ENCODE data around the gene GDF15. TPM values are rescaled to one million over a fixed set of nuclear protein-coding genes. Genes with fewer than 3 reads are reported as not detected.

The GDF15 gene
- polyA plus RNA-seq, 2 donors = 0.24 to 2.8 TPM

- Histone ChIP-seq H3K4me3 (ENCODE audit: low read depth in 1 of 2, low read length in 2 of 2) (peak overlapping the region; percentile 14 to 18), H3K9me3 (ENCODE audit: control insufficient read depth in 2 of 2, insufficient read depth in 1 of 2, low read depth in 1 of 2, low read length in 1 of 2) (no peaks in the 10 kb centered on the region), H3K36me3 (ENCODE audit: control insufficient read depth in 2 of 2, insufficient read depth in 2 of 2, low read length in 1 of 2) (no peaks in the 10 kb centered on the region), H3K27ac (ENCODE audit: low read depth in 2 of 2, low read length in 1 of 2) (peak overlapping the region; percentile 80 to 88), H3K4me1 (ENCODE audit: control insufficient read depth in 2 of 2, insufficient read depth in 2 of 2, low read length in 1 of 2) (peaks cover 5 to 39% of the 10 kb centered on the region in 2 donors), H3K27me3 (ENCODE audit: control insufficient read depth in 1 of 2, insufficient read depth in 2 of 2, low read length in 2 of 2) (no peaks in the 10 kb centered on the region)
- 0 to 1% methylated on average over 33 to 53 of the region's 53 CpGs for WGBS, 2 donors
Measured at GRCh38 chr19:18417250-18418028, 31.5 kb downstream of the GDF15 start.

GRCh38 chr19:18418029-18418482 lies 32.1 kb downstream of the GDF15 start:
- Histone ChIP-seq H3K9me3 (ENCODE audit: control insufficient read depth in 2 of 2, insufficient read depth in 1 of 2, low read depth in 1 of 2, low read length in 1 of 2) (no peaks in the 10 kb centered on the region), H3K36me3 (ENCODE audit: control insufficient read depth in 2 of 2, insufficient read depth in 2 of 2, low read length in 1 of 2) (no peaks in the 10 kb centered on the region), H3K4me1 (ENCODE audit: control insufficient read depth in 2 of 2, insufficient read depth in 2 of 2, low read length in 1 of 2) (peaks cover 5 to 42% of the 10 kb centered on the region in 2 donors), H3K27me3 (ENCODE audit: control insufficient read depth in 1 of 2, insufficient read depth in 2 of 2, low read length in 2 of 2) (no peaks in the 10 kb centered on the region), H3K27ac (ENCODE audit: low read depth in 2 of 2, low read length in 1 of 2) (peak overlapping the region; percentile 80 to 88), H3K4me3 (ENCODE audit: low read depth in 1 of 2, low read length in 2 of 2) (no peak overlapping the region)
- WGBS, 2 donors = 8 to 9% methylated on average over 30 of the region's 30 CpGs

- no peaks in the 10 kb centered on the region for H3K27me3 ChIP-seq (ENCODE audit: control insufficient read depth in 1 of 2, insufficient read depth in 2 of 2, low read length in 2 of 2)
- WGBS, 2 donors = 12% methylated on average over 39 of the region's 39 CpGs
- no peaks in the 10 kb centered on the region for H3K9me3 ChIP-seq (ENCODE audit: control insufficient read depth in 2 of 2, insufficient read depth in 1 of 2, low read depth in 1 of 2, low read length in 1 of 2)
- H3K36me3 ChIP-seq (ENCODE audit: control insufficient read depth in 2 of 2, insufficient read depth in 2 of 2, low read length in 1 of 2) = no peaks in the 10 kb centered on the region
- H3K4me1 ChIP-seq (ENCODE audit: control insufficient read depth in 2 of 2, insufficient read depth in 2 of 2, low read length in 1 of 2) = peaks cover 5 to 44% of the 10 kb centered on the region in 2 donors
- peak overlapping the region; percentile 80 to 88 for H3K27ac ChIP-seq (ENCODE audit: low read depth in 2 of 2, low read length in 1 of 2)
- peak overlapping the region; percentile 57 to 68 for H3K4me3 ChIP-seq (ENCODE audit: low read depth in 1 of 2, low read length in 2 of 2)
Measured at GRCh38 chr19:18418483-18419194, 32.7 kb downstream of the GDF15 start.

- WGBS, 2 donors = 1% methylated on average over 52 to 80 of the region's 80 CpGs
- no peaks in the 10 kb centered on the region for H3K9me3 ChIP-seq (ENCODE audit: control insufficient read depth in 2 of 2, insufficient read depth in 1 of 2, low read depth in 1 of 2, low read length in 1 of 2)
- H3K36me3 ChIP-seq (ENCODE audit: control insufficient read depth in 2 of 2, insufficient read depth in 2 of 2, low read length in 1 of 2) = no peaks in the 10 kb centered on the region
- peak within 1 kb of the TSS; percentile 57 to 68 for H3K4me3 ChIP-seq (ENCODE audit: low read depth in 1 of 2, low read length in 2 of 2)
- peak within 1 kb of the TSS; percentile 80 to 88 for H3K27ac ChIP-seq (ENCODE audit: low read depth in 2 of 2, low read length in 1 of 2)
- H3K4me1 ChIP-seq (ENCODE audit: control insufficient read depth in 2 of 2, insufficient read depth in 2 of 2, low read length in 1 of 2) = peaks cover 5 to 46% of the 10 kb centered on the region in 2 donors
- no peaks in the 10 kb centered on the region for H3K27me3 ChIP-seq (ENCODE audit: control insufficient read depth in 1 of 2, insufficient read depth in 2 of 2, low read length in 2 of 2)
Measured at GRCh38 chr19:18419195-18419698, 33.3 kb downstream of the GDF15 start, which contains the start of gene SSBP4. Gene SSBP4 (plus strand): TSS chr19:18419398. CDS start chr19:18419649, 251 bp downstream.

GRCh38 chr19:18419699-18420460 lies 33.9 kb downstream of the GDF15 start:
- WGBS, 2 donors = 1% methylated on average over 61 to 97 of the region's 97 CpGs
- Histone ChIP-seq H3K9me3 (ENCODE audit: control insufficient read depth in 2 of 2, insufficient read depth in 1 of 2, low read depth in 1 of 2, low read length in 1 of 2) (no peaks in the 10 kb centered on the region), H3K4me1 (ENCODE audit: control insufficient read depth in 2 of 2, insufficient read depth in 2 of 2, low read length in 1 of 2) (peaks cover 5 to 46% of the 10 kb centered on the region in 2 donors), H3K27ac (ENCODE audit: low read depth in 2 of 2, low read length in 1 of 2) (peak overlapping the region; percentile 80 to 88), H3K4me3 (ENCODE audit: low read depth in 1 of 2, low read length in 2 of 2) (peak overlapping the region; percentile 57 to 68), H3K36me3 (ENCODE audit: control insufficient read depth in 2 of 2, insufficient read depth in 2 of 2, low read length in 1 of 2) (no peaks in the 10 kb centered on the region), H3K27me3 (ENCODE audit: control insufficient read depth in 1 of 2, insufficient read depth in 2 of 2, low read length in 2 of 2) (no peaks in the 10 kb centered on the region)

- Histone ChIP-seq H3K27ac (ENCODE audit: low read depth in 2 of 2, low read length in 1 of 2) (peak overlapping the region; percentile 15 to 36), H3K4me1 (ENCODE audit: control insufficient read depth in 2 of 2, insufficient read depth in 2 of 2, low read length in 1 of 2) (peaks cover 5 to 42% of the 10 kb centered on the region in 2 donors), H3K36me3 (ENCODE audit: control insufficient read depth in 2 of 2, insufficient read depth in 2 of 2, low read length in 1 of 2) (no peaks in the 10 kb centered on the region), H3K27me3 (ENCODE audit: control insufficient read depth in 1 of 2, insufficient read depth in 2 of 2, low read length in 2 of 2) (no peaks in the 10 kb centered on the region), H3K9me3 (ENCODE audit: control insufficient read depth in 2 of 2, insufficient read depth in 1 of 2, low read depth in 1 of 2, low read length in 1 of 2) (no peaks in the 10 kb centered on the region), H3K4me3 (ENCODE audit: low read depth in 1 of 2, low read length in 2 of 2) (no peak overlapping the region)
- 36 to 39% methylated on average over 2 of the region's 2 CpGs for WGBS, 2 donors
Measured at GRCh38 chr19:18420930-18421329, 35.0 kb downstream of the GDF15 start.

- Histone ChIP-seq H3K27ac (ENCODE audit: low read depth in 2 of 2, low read length in 1 of 2) (no peak overlapping the region), H3K4me3 (ENCODE audit: low read depth in 1 of 2, low read length in 2 of 2) (no peak overlapping the region), H3K9me3 (ENCODE audit: control insufficient read depth in 2 of 2, insufficient read depth in 1 of 2, low read depth in 1 of 2, low read length in 1 of 2) (no peaks in the 10 kb centered on the region), H3K4me1 (ENCODE audit: control insufficient read depth in 2 of 2, insufficient read depth in 2 of 2, low read length in 1 of 2) (peaks cover 4 to 40% of the 10 kb centered on the region in 2 donors), H3K27me3 (ENCODE audit: control insufficient read depth in 1 of 2, insufficient read depth in 2 of 2, low read length in 2 of 2) (no peaks in the 10 kb centered on the region), H3K36me3 (ENCODE audit: control insufficient read depth in 2 of 2, insufficient read depth in 2 of 2, low read length in 1 of 2) (no peaks in the 10 kb centered on the region)
- WGBS, 2 donors = 68 to 73% methylated on average over 12 of the region's 12 CpGs
Measured at GRCh38 chr19:18421371-18421959, 35.5 kb downstream of the GDF15 start.

GRCh38 chr19:18422530-18423191 lies 36.7 kb downstream of the GDF15 start:
- H3K9me3 ChIP-seq (ENCODE audit: control insufficient read depth in 2 of 2, insufficient read depth in 1 of 2, low read depth in 1 of 2, low read length in 1 of 2) = no peaks in the 10 kb centered on the region
- 72 to 76% methylated on average over 14 of the region's 14 CpGs for WGBS, 2 donors
- H3K4me1 ChIP-seq (ENCODE audit: control insufficient read depth in 2 of 2, insufficient read depth in 2 of 2, low read length in 1 of 2) = peaks cover 2 to 34% of the 10 kb centered on the region in 2 donors
- no peak overlapping the region for H3K4me3 ChIP-seq (ENCODE audit: low read depth in 1 of 2, low read length in 2 of 2)
- peak overlapping the region; percentile 9 to 20 for H3K27ac ChIP-seq (ENCODE audit: low read depth in 2 of 2, low read length in 1 of 2)
- H3K27me3 ChIP-seq (ENCODE audit: control insufficient read depth in 1 of 2, insufficient read depth in 2 of 2, low read length in 2 of 2) = no peaks in the 10 kb centered on the region
- H3K36me3 ChIP-seq (ENCODE audit: control insufficient read depth in 2 of 2, insufficient read depth in 2 of 2, low read length in 1 of 2) = no peaks in the 10 kb centered on the region

Data from esophagus (tissue), 2 donors.